SH-SY5Y (cell line): ENCODE data around the gene PPP3R1.

ENCODE experiments used
- GATA2 ChIP-seq: IDR thresholded peaks from 2 replicates; pipeline ENCODE4 v1.6.1; 2011; ENCODE audit warnings: mild to moderate bottlenecking, low read depth, low read length
- GATA3 ChIP-seq: IDR thresholded peaks from 2 replicates; pipeline ENCODE4 v1.6.1; 2011; ENCODE audit warnings: low read depth, mild to moderate bottlenecking, low read length, moderate library complexity

DNA sequence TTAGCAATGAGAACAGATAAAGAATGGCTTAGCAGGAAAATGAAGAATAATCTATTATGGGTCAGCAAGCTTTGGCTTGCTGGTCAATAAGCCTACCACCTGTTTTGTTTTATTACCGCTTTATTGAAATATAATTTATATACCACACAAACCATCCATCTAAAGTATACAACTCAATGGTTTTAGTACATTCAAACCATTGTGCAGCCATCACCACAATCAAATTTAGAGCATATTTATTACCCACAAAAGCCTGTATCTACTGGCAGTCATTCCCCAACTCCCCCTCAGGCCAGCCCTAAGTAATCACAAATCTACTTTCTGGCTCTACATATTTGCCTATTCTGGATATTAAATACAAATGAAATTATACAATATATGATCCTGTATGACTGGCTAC lies 17.2 kb downstream of the PPP3R1 start:
- 0 out of 2 replicates have a peak, but pooled peaks have one; percentile 5 for TF ChIP-seq GATA2
- no peak for TF ChIP-seq GATA3
